K562 (cell line): ENCODE measurements around the gene PCMTD2. TPM values are rescaled to one million over a fixed set of nuclear protein-coding genes. Genes with fewer than 3 reads are reported as not detected.
A peak's percentile ranks its signal among the peaks of the same experiment; 100 is the strongest.

ENCODE experiments used
- ASH1L ChIP-seq: fragments of 450-650 bp; IDR thresholded peaks from 2 replicates; pipeline ENCODE4 v1.6.1; 2018; ENCODE audit warnings: borderline replicate concordance, mild to moderate bottlenecking, low read depth; ENCODE audit not compliant: partially characterized antibody
- ATF1 ChIP-seq, 2 experiments: fragments of 450-650 bp in 1 of 2; IDR thresholded peaks; 2 replicates each; pipeline ENCODE4 v1.6.1; 2016; ENCODE audit warnings: missing compliant biosample characterization in 1 of 2, missing genetic modification characterization in 1 of 2
- CBX8 ChIP-seq: fragments of 200-600 bp; sonication (generic); IDR thresholded peaks from 2 replicates; pipeline ENCODE4 v1.6.1; 2012; ENCODE audit warnings: borderline replicate concordance, mixed run types, low read depth, mild to moderate bottlenecking, moderate library complexity, mixed read lengths, low read length, control low read depth, inconsistent platforms; ENCODE audit not compliant: poor library complexity, severe bottlenecking; ENCODE audit errors: extremely low read depth
- DNMT1 ChIP-seq: fragments of 450-650 bp; IDR thresholded peaks from 2 replicates; pipeline ENCODE4 v1.6.1; 2016; ENCODE audit warnings: antibody characterized with exemption, mild to moderate bottlenecking
- HNRNPLL ChIP-seq: fragments of 200-400 bp; formaldehyde crosslinking; IDR thresholded peaks from 2 replicates; pipeline ENCODE4 v1.6.1; 2017; ENCODE audit warnings: low read length, low read depth, mild to moderate bottlenecking; ENCODE audit not compliant: poor library complexity, severe bottlenecking
- MAZ ChIP-seq, 2 experiments: fragments of 450-650 bp in 1 of 2; sonication (generic) in 1 of 2; formaldehyde crosslinking; IDR thresholded peaks in 1 of 2; conservative IDR thresholded peaks in 1 of 2; 2 replicates each; pipeline versions ENCODE4 v1.4.0 to v1.5.0; 2020; ENCODE audit warnings: mild to moderate bottlenecking in 1 of 2, missing genetic modification reagents in 1 of 2
- NFIX ChIP-seq: fragments of 250-450 bp; sonication (Bioruptor Pico); IDR thresholded peaks from 2 replicates; pipeline ENCODE4 v1.4.0; 2020; ENCODE audit warnings: low read depth, mild to moderate bottlenecking, moderate library complexity
- NR3C1 ChIP-seq: sonication (generic); formaldehyde crosslinking; IDR thresholded peaks from 2 replicates; pipeline ENCODE4 v1.8.1; 2022; ENCODE audit warnings: missing genetic modification reagents
- PHB ChIP-seq: fragments of 250-450 bp; sonication (Bioruptor Pico); IDR thresholded peaks from 2 replicates; pipeline ENCODE4 v1.5.0; 2021
- POU5F1 ChIP-seq: fragments of 150-350 bp; IDR thresholded peaks from 2 replicates; pipeline ENCODE4 v1.6.1; 2014; ENCODE audit warnings: borderline replicate concordance, low read length, low read depth, mild to moderate bottlenecking; ENCODE audit not compliant: partially characterized antibody
- RBM25 ChIP-seq: fragments of 200-400 bp; formaldehyde crosslinking; IDR thresholded peaks from 2 replicates; pipeline ENCODE4 v1.6.1; 2018; ENCODE audit warnings: low read length, low read depth, moderate library complexity; ENCODE audit not compliant: severe bottlenecking
- TAF15 ChIP-seq: fragments of 200-400 bp; formaldehyde crosslinking; IDR thresholded peaks from 2 replicates; pipeline ENCODE4 v1.6.1; 2017; ENCODE audit warnings: mild to moderate bottlenecking, low read depth, low read length, moderate library complexity
- ZNF24 ChIP-seq: fragments of 450-650 bp; IDR thresholded peaks from 2 replicates; pipeline ENCODE4 v1.6.1; 2016
- ZNF41 ChIP-seq: fragments of 250-450 bp; sonication (Bioruptor Pico); conservative IDR thresholded peaks from 2 replicates; pipeline ENCODE4 v1.4.0; 2020; ENCODE audit warnings: mild to moderate bottlenecking
- ZNF561 ChIP-seq: fragments of 450-650 bp; formaldehyde crosslinking; conservative IDR thresholded peaks from 2 replicates; pipeline ENCODE4 v1.4.0; 2020; ENCODE audit warnings: mild to moderate bottlenecking, moderate library complexity
- ZNF79 ChIP-seq: fragments of 250-450 bp; sonication (Bioruptor Pico); IDR thresholded peaks from 2 replicates; pipeline ENCODE4 v1.4.0; 2020; ENCODE audit warnings: low read depth, mild to moderate bottlenecking, moderate library complexity
- ZSCAN29 ChIP-seq: fragments of 450-650 bp; IDR thresholded peaks from 2 replicates; pipeline ENCODE4 v1.6.1; 2017
- polyA plus RNA-seq, 8 experiments: library from polyadenylated mRNA; depleted of rRNA in 4 of 8; stranded (reverse) in 5 of 8; unstranded in 3 of 8; fragments of >200 nt; fragmentation: Nextera tagmentation in 2 of 8; fragmentation: Illumina TruSeq in 1 of 8; extraction: Ambion mirVana in 2 of 8; extraction: Trizol in 1 of 8; gene quantifications; 2 replicates each; pipeline versions ENCODE4 v1.2.1 to v1.2.3, GENCODE V29; 2011 to 2014; ENCODE audit warnings: inconsistent platforms in 1 of 8, missing spikeins in 1 of 8
- total RNA-seq, 7 experiments: library from RNA; depleted of rRNA in 6 of 7; stranded (reverse); fragments of >200 nt in 6 of 7; fragmentation: Illumina TruSeq in 2 of 7; extraction: Trizol in 2 of 7; gene quantifications; 2 replicates each; pipeline versions ENCODE4 v1.2.1 to v1.2.3, GENCODE V29; 2011 to 2021; ENCODE audit warnings: low replicate concordance in 1 of 7
- TF ChIP-seq, protein P1 (sequence below): sonication (generic); formaldehyde crosslinking; IDR thresholded peaks from 2 replicates; pipeline ENCODE4 v1.5.0; 2020; ENCODE audit warnings: missing genetic modification reagents
- TF ChIP-seq, protein P2 (sequence below): fragments of 250-450 bp; sonication (Bioruptor Pico); IDR thresholded peaks from 2 replicates; pipeline ENCODE4 v1.8.0; 2022; ENCODE audit warnings: inconsistent platforms
- TF ChIP-seq, protein P3 (sequence below): fragments of 450-650 bp; IDR thresholded peaks from 2 replicates; pipeline ENCODE4 v1.6.1; 2016; ENCODE audit warnings: borderline replicate concordance
- TF ChIP-seq, protein P4 (sequence below): fragments of 450-650 bp; IDR thresholded peaks from 2 replicates; pipeline ENCODE4 v1.6.1; 2014; ENCODE audit warnings: low read depth, mild to moderate bottlenecking, moderate library complexity, borderline replicate concordance

The PCMTD2 gene
- total and polyA plus RNA-seq, 9 of the 15 experiments (the other 6 are each of a cell fraction or from before 2014, with no cell fraction given) = 11.3 to 49.3 (median 28.4) TPM

DNA sequence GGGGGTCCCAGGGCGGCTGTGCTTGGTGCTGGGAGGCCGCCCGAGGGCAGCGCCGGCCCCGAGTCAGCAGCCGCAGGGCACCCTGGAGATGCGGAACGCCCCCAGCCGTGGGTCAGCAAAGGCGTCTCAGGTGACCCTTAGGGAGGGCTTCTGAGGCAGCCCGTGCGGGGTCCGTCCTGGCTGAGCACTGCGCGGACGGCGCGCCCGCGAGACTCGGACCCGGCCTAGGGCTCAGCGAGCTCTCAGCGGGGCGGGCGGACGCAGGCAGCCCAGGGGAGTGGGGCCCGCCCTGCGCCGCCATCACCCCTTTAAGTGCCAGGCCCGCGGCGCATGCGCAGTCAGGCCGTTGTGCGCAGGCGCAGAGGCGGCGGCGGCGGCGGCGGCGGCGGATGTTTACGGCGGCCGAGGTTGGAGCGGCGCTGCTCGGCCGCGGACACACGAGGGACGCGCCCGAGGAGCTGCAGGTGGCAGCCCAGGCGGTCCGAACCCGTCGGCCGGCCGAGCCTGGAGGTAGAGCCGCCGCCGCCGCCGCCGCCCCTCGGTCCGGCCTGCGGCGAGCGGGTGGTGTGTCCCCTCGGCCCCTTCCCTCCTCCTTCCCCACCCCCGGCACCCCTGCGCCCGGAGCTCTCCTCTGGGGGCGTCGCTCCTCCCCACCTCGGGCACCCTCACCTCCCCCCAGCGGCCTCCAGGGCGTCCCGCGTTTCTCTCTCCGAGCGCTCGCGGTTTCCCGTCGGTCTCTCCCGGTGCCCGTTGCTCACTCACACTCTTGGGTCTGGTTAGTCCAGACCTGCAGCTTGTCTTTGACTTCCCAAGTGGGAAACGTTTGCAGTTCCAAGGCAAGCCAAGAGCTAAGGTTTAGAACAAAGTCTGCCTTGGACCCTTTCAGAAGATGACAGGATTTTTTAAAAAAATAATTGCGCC lies at the start of gene PCMTD2 (continued):
- TF ChIP-seq ASH1L = no peak
- TF ChIP-seq ZSCAN29 = no peak
- no peak for TF ChIP-seq ZNF561 (CRISPR knock-in tag)
- no peak for TF ChIP-seq ATF1 (CRISPR knock-in tag; IDR thresholded peaks at IDR 0.05)
- TF ChIP-seq ATF1 (tag; IDR thresholded peaks at IDR 0.05) = no peak
- TF ChIP-seq ZNF41 (CRISPR knock-in tag) = no peak
- TF ChIP-seq HNRNPLL = peak; percentile 37
- TF ChIP-seq, protein P1, sequence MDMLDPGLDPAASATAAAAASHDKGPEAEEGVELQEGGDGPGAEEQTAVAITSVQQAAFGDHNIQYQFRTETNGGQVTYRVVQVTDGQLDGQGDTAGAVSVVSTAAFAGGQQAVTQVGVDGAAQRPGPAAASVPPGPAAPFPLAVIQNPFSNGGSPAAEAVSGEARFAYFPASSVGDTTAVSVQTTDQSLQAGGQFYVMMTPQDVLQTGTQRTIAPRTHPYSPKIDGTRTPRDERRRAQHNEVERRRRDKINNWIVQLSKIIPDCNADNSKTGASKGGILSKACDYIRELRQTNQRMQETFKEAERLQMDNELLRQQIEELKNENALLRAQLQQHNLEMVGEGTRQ = no peak
- TF ChIP-seq DNMT1 = no peak
- no peak for TF ChIP-seq ZNF79 (CRISPR knock-in tag)
- TF ChIP-seq TAF15 = no peak
- no peak for TF ChIP-seq PHB (CRISPR knock-in tag)
- 0 out of 2 replicates have a peak, but pooled peaks have one; percentile 17 for TF ChIP-seq ZNF24
- peak; percentile 53 for TF ChIP-seq POU5F1
- peak; percentile 98 for TF ChIP-seq NR3C1 (CRISPR knock-in tag)
- no peak for TF ChIP-seq NFIX (CRISPR knock-in tag)
- TF ChIP-seq MAZ (CRISPR knock-in tag; conservative IDR thresholded peaks at IDR 0.05 in 1 of 2, IDR thresholded peaks at IDR 0.05 in 1 of 2) = peak; percentile 1 to 83; a peak in 2 of 4 replicates
- no peak for TF ChIP-seq CBX8
- TF ChIP-seq, protein P2, sequence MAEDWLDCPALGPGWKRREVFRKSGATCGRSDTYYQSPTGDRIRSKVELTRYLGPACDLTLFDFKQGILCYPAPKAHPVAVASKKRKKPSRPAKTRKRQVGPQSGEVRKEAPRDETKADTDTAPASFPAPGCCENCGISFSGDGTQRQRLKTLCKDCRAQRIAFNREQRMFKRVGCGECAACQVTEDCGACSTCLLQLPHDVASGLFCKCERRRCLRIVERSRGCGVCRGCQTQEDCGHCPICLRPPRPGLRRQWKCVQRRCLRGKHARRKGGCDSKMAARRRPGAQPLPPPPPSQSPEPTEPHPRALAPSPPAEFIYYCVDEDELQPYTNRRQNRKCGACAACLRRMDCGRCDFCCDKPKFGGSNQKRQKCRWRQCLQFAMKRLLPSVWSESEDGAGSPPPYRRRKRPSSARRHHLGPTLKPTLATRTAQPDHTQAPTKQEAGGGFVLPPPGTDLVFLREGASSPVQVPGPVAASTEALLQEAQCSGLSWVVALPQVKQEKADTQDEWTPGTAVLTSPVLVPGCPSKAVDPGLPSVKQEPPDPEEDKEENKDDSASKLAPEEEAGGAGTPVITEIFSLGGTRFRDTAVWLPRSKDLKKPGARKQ (CRISPR knock-in tag) = no peak
- TF ChIP-seq, protein P3, sequence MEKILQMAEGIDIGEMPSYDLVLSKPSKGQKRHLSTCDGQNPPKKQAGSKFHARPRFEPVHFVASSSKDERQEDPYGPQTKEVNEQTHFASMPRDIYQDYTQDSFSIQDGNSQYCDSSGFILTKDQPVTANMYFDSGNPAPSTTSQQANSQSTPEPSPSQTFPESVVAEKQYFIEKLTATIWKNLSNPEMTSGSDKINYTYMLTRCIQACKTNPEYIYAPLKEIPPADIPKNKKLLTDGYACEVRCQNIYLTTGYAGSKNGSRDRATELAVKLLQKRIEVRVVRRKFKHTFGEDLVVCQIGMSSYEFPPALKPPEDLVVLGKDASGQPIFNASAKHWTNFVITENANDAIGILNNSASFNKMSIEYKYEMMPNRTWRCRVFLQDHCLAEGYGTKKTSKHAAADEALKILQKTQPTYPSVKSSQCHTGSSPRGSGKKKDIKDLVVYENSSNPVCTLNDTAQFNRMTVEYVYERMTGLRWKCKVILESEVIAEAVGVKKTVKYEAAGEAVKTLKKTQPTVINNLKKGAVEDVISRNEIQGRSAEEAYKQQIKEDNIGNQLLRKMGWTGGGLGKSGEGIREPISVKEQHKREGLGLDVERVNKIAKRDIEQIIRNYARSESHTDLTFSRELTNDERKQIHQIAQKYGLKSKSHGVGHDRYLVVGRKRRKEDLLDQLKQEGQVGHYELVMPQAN = peak; percentile 37; the same call in 1 of the 2 replicates
- no peak for TF ChIP-seq RBM25
- TF ChIP-seq, protein P4, sequence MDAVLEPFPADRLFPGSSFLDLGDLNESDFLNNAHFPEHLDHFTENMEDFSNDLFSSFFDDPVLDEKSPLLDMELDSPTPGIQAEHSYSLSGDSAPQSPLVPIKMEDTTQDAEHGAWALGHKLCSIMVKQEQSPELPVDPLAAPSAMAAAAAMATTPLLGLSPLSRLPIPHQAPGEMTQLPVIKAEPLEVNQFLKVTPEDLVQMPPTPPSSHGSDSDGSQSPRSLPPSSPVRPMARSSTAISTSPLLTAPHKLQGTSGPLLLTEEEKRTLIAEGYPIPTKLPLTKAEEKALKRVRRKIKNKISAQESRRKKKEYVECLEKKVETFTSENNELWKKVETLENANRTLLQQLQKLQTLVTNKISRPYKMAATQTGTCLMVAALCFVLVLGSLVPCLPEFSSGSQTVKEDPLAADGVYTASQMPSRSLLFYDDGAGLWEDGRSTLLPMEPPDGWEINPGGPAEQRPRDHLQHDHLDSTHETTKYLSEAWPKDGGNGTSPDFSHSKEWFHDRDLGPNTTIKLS = peak; percentile 28; the same call in 1 of the 2 replicates
